GM12874 (cell line): ENCODE results near the gene SGCE.

Experiments used
- TF ChIP-seq, protein P1 (sequence below): IDR thresholded peaks from 2 replicates; pipeline ENCODE4 v1.5.1; 2011; ENCODE audit warnings: low read depth, mild to moderate bottlenecking, control low read depth, low read length, moderate library complexity; ENCODE audit not compliant: insufficient read depth

The SGCE gene

DNA sequence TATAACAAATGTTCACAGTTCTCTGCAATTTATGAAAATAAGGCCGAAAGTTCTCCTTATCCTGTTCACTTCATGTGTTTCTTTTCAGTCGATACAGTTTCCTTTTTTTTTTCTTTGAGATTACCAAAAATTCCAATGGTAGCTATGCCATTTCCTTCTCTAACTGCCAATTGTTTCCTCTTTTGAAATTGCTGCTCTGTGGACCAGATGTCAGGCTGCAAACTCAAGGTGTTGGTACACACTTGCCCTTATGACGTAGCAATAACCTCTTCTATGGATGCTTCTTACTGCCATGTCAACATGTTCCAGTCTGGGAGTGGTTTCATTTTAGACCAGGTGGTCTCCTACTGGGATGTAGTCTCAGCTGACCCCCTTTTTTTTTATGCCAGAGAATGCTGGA, 93.4 kb downstream of the SGCE start:
- TF ChIP-seq, protein P1, sequence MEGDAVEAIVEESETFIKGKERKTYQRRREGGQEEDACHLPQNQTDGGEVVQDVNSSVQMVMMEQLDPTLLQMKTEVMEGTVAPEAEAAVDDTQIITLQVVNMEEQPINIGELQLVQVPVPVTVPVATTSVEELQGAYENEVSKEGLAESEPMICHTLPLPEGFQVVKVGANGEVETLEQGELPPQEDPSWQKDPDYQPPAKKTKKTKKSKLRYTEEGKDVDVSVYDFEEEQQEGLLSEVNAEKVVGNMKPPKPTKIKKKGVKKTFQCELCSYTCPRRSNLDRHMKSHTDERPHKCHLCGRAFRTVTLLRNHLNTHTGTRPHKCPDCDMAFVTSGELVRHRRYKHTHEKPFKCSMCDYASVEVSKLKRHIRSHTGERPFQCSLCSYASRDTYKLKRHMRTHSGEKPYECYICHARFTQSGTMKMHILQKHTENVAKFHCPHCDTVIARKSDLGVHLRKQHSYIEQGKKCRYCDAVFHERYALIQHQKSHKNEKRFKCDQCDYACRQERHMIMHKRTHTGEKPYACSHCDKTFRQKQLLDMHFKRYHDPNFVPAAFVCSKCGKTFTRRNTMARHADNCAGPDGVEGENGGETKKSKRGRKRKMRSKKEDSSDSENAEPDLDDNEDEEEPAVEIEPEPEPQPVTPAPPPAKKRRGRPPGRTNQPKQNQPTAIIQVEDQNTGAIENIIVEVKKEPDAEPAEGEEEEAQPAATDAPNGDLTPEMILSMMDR: no peak

DNA sequence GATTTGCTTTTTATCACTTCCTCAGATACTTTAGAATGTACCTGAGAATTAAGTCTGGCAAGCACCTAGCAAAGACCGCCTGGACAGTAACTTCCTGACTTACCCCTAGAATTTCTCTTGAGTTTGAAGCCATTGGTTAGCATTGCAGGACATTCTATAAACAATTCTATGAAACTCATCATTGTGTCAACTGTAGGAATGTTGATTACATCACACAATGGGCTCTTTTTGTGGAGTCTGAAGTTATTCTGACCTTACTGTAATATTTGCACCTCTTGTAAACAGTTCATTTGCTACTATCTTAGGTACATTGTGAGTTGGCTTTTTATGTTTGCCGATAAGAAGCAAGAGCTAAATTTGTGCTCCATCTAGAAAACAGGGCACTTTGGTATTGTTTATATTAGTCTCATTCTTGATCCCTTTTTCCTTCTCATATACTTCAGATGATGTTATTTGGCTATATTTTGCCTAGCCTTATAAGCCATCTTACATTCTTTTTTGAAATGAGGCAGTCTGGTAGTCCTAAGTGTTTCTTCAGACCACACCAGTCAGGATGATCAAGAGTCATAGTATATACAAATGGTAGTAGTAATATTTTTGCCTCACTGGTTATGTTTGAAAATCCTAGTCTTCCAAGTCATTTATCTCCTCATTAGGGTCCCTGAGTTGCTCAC, 94.0 kb downstream of the SGCE start:
- TF ChIP-seq, protein P1: no peak

DNA sequence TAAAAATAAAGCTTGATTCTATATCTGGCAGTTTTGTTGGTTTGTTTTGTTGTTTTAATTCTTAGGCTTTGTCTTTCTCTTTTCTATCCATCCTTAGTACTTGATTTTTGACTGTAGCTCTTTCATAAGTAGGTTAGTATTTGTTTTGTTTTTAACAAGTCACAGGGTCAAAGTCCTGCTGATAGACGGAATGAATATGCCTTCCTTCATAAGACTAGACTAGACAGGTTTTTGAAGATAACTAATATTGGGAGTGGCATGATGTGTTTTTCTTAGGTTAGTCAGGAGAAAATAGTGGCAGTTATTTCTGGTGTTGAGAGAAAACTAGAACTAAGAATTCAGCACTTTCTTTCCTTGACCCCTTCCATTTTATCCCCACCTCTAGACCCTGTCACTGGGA, 96.0 kb downstream of the SGCE start:
- TF ChIP-seq, protein P1: no peak

DNA sequence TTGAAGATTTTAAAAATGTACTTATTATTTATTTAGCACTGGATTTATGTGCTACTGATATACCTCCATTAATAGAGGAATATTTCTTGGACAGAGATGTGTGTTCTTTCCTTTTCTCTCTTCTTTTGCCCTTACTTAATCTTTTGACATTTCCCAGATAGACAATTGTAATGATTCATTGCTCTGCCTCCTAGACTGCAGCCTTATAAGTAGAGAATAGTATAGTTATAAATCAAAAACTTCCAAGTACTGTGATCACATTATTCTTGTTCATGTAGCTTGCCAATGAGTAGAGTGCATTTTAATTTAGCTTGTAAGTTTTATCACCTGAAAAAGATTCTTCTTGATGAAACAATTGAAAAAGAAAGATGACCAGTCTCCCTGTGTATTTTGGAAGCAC, 98.7 kb downstream of the SGCE start:
- TF ChIP-seq, protein P1: no peak

DNA sequence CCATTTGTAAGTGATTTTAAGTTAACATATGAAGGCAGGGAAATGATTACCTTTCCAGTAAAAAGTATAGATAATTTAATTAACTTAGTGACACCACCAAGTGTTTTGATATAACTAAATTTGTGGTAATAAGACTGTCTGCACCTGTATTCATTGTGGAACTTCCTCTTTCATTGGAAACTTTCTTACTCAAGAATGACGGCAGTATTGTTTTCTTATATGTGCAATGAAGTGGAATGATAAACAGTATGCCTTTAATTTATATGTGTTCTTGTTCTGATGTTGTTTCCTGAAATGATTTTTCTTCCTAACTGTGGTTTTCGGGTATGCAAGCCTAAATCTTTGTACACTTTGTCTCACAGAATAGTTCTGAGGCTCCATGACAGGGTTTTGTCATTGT, 99.9 kb downstream of the SGCE start:
- TF ChIP-seq, protein P1: no peak

DNA sequence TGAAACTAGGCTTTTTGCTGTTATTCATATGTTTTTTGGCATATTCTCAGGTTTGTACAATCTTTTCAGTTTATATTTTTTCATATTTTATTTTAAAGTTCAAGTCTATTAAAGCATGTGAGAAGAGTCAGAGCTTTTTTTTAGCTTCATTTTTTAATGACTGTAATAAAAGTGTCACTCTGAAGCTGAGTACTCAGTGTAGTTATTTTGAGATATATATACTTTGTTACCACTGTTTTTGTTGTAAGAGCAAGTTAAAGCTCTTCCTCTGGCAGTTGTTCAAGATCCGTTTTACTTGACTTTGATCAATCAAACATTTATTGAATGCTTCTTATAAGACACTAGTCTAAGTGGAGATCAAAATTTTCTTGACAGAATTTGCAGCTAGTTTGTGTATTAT, 108.8 kb downstream of the SGCE start:
- TF ChIP-seq, protein P1: no peak

DNA sequence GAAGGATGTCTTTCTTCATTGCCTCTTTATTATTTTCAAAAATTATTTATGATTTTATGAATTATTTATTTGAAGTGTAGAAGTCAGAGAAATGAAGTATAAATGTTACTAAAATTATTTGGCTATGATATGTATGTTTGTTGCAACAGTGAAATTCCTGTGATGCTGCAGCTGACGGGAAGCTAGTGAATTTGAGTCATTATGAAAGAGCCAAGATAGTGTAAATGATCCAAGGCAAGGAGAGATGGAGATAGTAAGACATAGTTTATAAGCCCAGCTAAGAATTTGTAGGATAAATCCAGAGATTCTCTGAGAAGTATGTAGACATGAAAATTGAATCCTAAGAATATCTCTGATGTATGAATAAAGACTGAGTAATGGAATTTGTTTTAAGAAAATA, 115.5 kb downstream of the SGCE start:
- TF ChIP-seq, protein P1: no peak
